BLaER1 (cell line): ENCODE measurements around the gene SLC6A19.
A peak's percentile ranks its signal among the peaks of the same experiment; 100 is the strongest.

Source experiments
- H3K27ac ChIP-seq: shearing (Covaris generic); formaldehyde crosslinking; 2 replicates; pipeline ENCODE4 v1.8.1; 2022
- H3K27me3 ChIP-seq: shearing (Covaris generic); formaldehyde crosslinking; 2 replicates; pipeline ENCODE4 v1.8.1; 2022
- H3K36me3 ChIP-seq: shearing (Covaris generic); formaldehyde crosslinking; 2 replicates; pipeline ENCODE4 v1.8.1; 2022
- H3K4me1 ChIP-seq: shearing (Covaris generic); formaldehyde crosslinking; 2 replicates; pipeline ENCODE4 v1.8.1; 2022
- H3K4me2 ChIP-seq: shearing (Covaris generic); formaldehyde crosslinking; 2 replicates; pipeline ENCODE4 v1.8.1; 2022
- H3K4me3 ChIP-seq: shearing (Covaris generic); formaldehyde crosslinking; 2 replicates; pipeline ENCODE4 v1.8.1; 2022
- H3K9ac ChIP-seq: shearing (Covaris generic); formaldehyde crosslinking; 2 replicates; pipeline ENCODE4 v1.8.1; 2022
- H3K9me3 ChIP-seq: shearing (Covaris generic); formaldehyde crosslinking; 2 replicates; pipeline ENCODE4 v1.8.1; 2022
- H4K20me1 ChIP-seq: shearing (Covaris generic); formaldehyde crosslinking; 2 replicates; pipeline ENCODE4 v1.8.1; 2022
- Cebpa-rat ChIP-seq: shearing (Covaris generic); IDR thresholded peaks from 2 replicates; pipeline ENCODE4 v1.8.1; 2022

SLC6A19 gene

DNA sequence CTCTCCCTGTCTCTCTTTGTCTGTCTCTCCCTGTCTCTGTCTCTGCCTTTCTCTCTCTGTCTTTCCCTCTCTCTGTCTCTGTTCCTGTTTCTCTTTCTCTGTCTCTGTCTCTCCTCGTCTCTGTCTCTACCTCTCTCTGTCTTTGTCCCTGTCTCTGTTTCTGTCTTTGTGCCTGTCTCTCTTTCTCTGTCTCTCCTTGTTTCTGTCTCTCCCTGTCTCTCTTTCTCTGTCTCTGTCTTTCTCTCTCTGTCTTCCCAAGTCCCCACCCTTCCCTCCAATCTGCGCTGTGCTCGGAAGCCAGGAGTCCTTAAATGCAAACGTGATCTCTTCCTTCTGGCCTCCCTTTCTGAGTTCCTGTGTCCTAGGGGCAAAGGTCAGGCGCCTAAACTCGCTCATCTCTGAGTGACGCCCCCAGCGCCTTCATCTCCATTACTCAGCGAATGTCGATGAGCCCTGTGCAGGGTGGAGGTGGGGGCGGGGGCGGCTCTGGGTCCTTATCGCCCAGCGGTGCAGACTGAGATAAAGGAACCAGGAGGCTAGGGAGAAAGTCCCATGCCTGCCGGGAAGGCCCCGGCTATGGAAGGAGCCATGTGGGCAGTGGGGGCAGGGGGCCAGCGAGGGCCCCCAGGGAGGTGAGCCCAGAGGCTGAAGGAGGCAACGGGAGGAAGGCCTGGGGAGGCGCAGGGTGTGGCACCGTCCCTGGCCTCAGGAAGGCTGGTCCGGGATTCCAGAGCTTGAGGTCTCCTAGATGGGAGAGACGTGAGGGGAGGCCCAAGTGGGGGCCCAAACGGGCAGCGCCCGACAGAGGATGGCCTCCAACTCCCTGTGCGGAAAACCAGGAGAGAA is 1.5 kb upstream of the SLC6A19 start:
- H3K9ac ChIP-seq, result no peak overlapping the region
- H3K4me3 ChIP-seq, result no peak overlapping the region
- peaks cover 16% of the 10 kb centered on the region; the same call in 1 of the 2 replicates for H3K27me3 ChIP-seq
- no peaks in the 10 kb centered on the region; the same call in 1 of the 2 replicates for H4K20me1 ChIP-seq
- TF ChIP-seq Cebpa-rat, result no peak
- peaks cover 19% of the 10 kb centered on the region for H3K4me1 ChIP-seq
- no peaks in the 10 kb centered on the region for H3K9me3 ChIP-seq
- no peak overlapping the region for H3K4me2 ChIP-seq
- H3K36me3 ChIP-seq, result no peaks in the 10 kb centered on the region
- no peak overlapping the region for H3K27ac ChIP-seq

DNA sequence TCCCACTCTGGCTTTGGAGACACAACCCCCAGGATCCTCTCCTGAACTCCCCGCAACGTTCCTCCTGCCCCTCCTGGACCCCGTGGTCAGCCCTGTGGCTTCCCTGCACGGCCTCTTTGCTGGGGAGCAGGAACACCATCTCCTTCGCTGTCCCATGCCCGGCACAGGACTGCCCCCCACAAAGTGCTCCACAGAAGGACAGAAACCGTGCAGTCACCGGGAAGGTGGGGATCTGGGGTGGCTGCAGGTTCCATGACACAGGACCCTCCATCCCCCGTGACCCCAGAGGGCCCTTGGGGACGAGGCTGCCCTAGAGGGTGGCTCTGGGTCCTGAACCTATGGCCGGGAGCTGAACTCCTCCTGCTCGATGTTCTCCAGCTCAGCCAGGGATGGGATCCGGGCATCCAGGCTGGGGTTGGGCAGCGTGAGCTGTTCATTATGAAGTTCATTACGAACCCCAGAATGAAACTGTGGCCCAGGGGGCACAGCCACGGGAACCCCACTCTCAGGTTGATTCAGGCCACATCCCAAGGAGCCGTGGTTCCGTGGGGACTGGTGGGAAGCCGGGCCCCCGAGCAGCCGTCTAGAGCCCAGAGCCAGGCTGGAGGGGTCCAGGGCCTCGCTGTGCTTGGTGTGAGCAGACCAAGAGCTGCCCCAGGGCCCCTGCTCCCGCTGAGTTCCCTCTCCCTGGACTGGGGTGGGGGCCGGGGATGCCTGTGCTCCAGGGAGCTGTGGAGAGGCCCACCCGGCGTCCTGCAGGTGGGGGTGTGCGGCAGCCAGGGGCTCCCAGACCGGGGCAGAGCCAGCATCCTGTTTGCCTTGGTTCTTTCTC is 684 bp upstream of the SLC6A19 start:
- TF ChIP-seq Cebpa-rat, result no peak
- Histone ChIP-seq H3K9ac (no peak overlapping the region), H3K9me3 (no peaks in the 10 kb centered on the region), H3K4me3 (no peak overlapping the region), H3K4me2 (peak overlapping the region; percentile 45), H3K36me3 (no peaks in the 10 kb centered on the region), H4K20me1 (no peaks in the 10 kb centered on the region; the same call in 1 of the 2 replicates), H3K4me1 (peaks cover 19% of the 10 kb centered on the region), H3K27ac (no peak overlapping the region), H3K27me3 (peaks cover 21% of the 10 kb centered on the region; the same call in 1 of the 2 replicates)

DNA sequence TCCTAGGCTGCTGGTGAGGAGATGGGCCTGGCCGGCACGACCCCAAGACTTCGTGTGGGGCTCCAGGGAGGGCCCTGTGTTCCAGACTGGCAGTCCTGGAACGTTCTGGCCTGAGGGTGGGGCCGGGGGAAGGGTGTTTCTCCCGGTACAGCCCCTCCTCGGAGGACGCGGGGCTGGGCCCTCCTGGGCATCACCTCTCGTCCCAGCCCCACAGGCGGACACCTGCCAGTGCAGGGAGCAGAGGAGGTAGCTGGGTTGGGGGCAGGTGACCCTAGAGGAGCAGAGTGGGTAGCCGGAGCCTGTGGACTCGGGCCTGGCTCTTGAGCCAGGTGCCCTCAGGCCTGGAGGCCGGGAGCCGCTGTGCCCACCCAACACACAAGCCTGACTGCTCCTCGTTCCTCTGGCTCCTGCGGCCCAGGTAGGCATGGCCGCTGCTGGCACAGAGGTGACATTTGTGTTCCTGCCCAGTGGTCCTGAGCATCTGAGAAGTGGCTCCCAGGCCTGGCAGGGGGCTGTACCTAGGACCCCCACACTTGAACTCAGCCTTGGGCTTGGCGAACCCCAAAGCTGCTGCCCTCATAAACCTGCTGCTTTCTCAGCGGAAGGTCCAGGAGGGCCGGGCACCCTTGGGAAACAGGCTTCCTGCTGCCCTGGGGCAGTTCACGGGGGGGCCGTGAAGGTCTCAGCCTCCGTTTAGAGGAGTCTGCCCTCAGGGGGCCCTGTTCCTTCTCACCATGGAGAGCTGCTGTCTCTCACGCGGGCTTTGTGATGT is 817 bp downstream of the SLC6A19 start:
- H3K9me3 ChIP-seq, result no peaks in the 10 kb centered on the region

DNA sequence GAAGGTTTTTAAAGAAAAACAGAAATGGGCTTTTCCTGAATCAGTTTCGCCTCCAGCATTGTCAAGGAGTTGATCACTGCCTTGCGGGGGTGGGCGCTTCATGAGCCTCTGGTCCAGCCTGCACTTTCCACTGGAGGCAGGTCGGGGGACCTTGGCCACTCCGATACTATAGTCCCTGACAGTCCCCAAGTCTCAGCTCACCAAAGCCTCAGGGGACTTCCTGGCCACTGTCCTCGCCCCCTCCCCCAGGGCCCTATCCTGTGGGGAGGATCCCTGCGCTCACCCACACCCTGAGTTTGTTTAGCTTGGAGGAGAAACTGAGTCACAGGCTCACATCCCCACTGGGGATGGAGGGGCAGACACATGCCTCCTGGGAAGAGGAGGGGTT is 1.4 kb downstream of the SLC6A19 start:
- Histone ChIP-seq H3K4me1 (peaks cover 19% of the 10 kb centered on the region), H3K27ac (no peak overlapping the region), H3K4me2 (peak overlapping the region; percentile 30; the same call in 1 of the 2 replicates), H3K9ac (no peak overlapping the region), H3K27me3 (peaks cover 26% of the 10 kb centered on the region; the same call in 1 of the 2 replicates), H3K36me3 (no peaks in the 10 kb centered on the region), H4K20me1 (peaks cover 5% of the 10 kb centered on the region; the same call in 1 of the 2 replicates), H3K4me3 (no peak overlapping the region), H3K9me3 (no peaks in the 10 kb centered on the region)
- no peak for TF ChIP-seq Cebpa-rat

More for the DNA sequence above, 817 bp downstream of the SLC6A19 start:
- Histone ChIP-seq H3K27me3 (peaks cover 26% of the 10 kb centered on the region; the same call in 1 of the 2 replicates), H3K4me2 (peak overlapping the region; percentile 30; the same call in 1 of the 2 replicates), H3K36me3 (no peaks in the 10 kb centered on the region), H3K27ac (no peak overlapping the region), H3K9ac (no peak overlapping the region), H3K4me3 (no peak overlapping the region), H3K4me1 (peaks cover 19% of the 10 kb centered on the region), H4K20me1 (peaks cover 5% of the 10 kb centered on the region; the same call in 1 of the 2 replicates)
- TF ChIP-seq Cebpa-rat, result no peak

DNA sequence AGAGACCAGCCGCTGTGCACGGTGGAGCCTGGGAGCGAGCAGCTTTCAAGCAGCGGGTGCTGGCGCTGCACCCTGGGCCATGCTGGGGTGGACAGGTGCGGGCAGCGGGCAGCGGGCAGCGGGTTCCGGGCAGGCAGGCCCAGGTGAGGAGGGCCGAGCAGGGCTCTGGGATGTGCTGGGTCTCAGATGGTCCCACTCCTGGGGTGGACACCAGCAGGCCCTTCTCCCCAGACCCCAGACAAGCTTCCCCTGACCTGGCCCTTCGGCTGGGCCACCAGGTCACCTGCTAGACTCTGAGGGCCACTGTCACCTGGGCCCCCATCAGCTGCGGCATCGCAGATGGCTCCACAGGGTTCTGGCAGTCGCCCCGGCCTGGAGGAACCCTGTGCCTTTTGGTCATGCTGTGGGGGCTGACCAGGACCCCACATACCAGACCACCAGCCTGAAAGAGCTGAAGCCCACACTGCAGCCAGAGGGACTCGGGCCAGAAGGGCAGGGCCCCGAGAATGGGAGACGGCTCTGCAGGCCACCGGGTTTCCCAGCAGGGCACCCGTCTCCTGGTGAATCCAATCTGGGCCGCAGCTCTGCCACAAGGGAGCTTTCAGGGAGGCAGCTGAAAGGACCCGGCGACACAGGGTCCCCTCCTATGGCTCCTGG is 2.0 kb downstream of the SLC6A19 start:
- H3K36me3 ChIP-seq, result no peaks in the 10 kb centered on the region
- H3K4me2 ChIP-seq, result no peak overlapping the region
- peaks cover 22% of the 10 kb centered on the region; the same call in 1 of the 2 replicates for H3K27me3 ChIP-seq
- H3K4me3 ChIP-seq, result no peak overlapping the region
- no peaks in the 10 kb centered on the region for H3K9me3 ChIP-seq
- no peak for TF ChIP-seq Cebpa-rat
- no peak overlapping the region for H3K9ac ChIP-seq
- peaks cover 5% of the 10 kb centered on the region; the same call in 1 of the 2 replicates for H4K20me1 ChIP-seq
- no peak overlapping the region for H3K27ac ChIP-seq
- H3K4me1 ChIP-seq, result peaks cover 19% of the 10 kb centered on the region

DNA sequence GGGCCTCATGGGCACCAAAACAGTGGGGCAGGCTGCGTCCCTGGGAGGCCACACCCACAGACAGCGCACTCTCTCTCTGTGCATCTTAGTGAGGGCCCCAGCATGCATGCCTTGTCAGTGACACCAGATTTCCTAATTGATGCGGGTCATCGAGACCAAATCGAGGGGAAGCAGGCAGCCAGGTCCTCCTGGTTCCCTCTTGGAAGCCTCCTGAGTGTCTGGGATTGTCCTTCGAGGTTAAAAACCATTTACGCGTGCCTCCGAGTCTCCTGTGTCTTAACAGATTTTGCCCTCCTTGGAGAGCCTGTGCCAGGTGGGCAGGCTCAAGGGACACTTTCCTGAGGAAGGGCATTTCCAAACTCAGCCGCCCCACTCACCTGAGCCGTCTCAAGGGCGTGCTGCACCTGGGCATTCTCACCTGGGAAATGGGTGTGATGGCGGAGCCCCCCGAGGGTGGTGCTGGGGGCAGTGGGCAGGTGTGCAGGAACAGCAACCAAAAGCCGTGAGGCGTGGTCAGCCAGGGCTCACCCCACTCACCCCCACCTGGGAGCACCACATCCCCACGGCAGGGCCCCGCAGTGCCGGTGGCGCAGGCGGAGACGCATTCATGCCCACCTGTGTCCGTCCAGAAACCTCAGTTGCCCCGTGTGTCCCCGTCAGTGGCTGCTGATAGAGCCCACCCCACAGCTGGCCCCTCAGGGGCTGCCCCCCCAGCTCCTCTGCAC is 2.7 kb downstream of the SLC6A19 start:
- Histone ChIP-seq H3K27ac (no peak overlapping the region), H3K9ac (no peak overlapping the region), H3K36me3 (no peaks in the 10 kb centered on the region), H3K4me2 (no peak overlapping the region), H3K4me1 (peaks cover 19% of the 10 kb centered on the region), H3K27me3 (peaks cover 22% of the 10 kb centered on the region; the same call in 1 of the 2 replicates), H3K4me3 (no peak overlapping the region), H3K9me3 (no peaks in the 10 kb centered on the region), H4K20me1 (peaks cover 5% of the 10 kb centered on the region; the same call in 1 of the 2 replicates)
- TF ChIP-seq Cebpa-rat, result no peak

DNA sequence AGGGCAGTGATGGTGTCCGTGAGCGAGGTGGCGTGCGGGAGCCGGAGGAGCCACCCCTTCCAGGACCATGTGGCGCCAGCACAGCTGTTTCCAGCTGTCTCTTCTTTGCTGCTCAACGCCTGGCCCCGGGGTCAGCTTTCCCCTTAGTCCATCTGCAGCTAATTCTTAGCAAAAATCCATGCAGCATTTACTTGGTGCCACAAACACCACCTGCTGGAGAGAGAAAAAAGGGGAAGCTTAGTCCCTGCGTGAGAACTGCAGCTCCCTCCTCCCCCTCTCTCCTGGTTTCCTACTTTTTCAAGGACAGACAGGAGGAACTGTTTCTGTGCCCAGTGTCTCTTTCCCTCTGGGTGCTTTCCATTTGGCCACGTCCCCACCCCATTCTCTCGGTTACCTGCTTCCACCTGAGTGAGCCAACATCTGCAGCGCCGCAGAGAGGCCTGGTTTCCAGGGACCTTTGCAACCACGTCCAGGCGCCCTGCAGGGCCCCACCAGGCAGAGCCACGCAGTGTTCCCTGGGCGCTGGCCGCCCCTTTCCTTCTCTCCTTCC is 3.4 kb downstream of the SLC6A19 start:
- H3K4me3 ChIP-seq, result no peak overlapping the region
- H3K9ac ChIP-seq, result no peak overlapping the region
- H3K4me2 ChIP-seq, result no peak overlapping the region
- peaks cover 19% of the 10 kb centered on the region for H3K4me1 ChIP-seq
- peaks cover 22% of the 10 kb centered on the region; the same call in 1 of the 2 replicates for H3K27me3 ChIP-seq
- no peak overlapping the region for H3K27ac ChIP-seq
- no peak for TF ChIP-seq Cebpa-rat
- H3K36me3 ChIP-seq, result no peaks in the 10 kb centered on the region
- no peaks in the 10 kb centered on the region for H3K9me3 ChIP-seq
- H4K20me1 ChIP-seq, result peaks cover 5% of the 10 kb centered on the region; the same call in 1 of the 2 replicates
